NCI-H2107 treated with DMSO at 0.1 percent for 48 hours (cell line): Measurements from ENCODE around the gene OR6M1.

Experiments used
- DNase-seq: peaks from one replicate; lab custom pipeline; 2025; ENCODE audit not compliant: unreplicated experiment; lab: John Stamatoyannopoulos, UW

Gene OR6M1, protein sequence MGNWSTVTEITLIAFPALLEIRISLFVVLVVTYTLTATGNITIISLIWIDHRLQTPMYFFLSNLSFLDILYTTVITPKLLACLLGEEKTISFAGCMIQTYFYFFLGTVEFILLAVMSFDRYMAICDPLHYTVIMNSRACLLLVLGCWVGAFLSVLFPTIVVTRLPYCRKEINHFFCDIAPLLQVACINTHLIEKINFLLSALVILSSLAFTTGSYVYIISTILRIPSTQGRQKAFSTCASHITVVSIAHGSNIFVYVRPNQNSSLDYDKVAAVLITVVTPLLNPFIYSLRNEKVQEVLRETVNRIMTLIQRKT

DNA sequence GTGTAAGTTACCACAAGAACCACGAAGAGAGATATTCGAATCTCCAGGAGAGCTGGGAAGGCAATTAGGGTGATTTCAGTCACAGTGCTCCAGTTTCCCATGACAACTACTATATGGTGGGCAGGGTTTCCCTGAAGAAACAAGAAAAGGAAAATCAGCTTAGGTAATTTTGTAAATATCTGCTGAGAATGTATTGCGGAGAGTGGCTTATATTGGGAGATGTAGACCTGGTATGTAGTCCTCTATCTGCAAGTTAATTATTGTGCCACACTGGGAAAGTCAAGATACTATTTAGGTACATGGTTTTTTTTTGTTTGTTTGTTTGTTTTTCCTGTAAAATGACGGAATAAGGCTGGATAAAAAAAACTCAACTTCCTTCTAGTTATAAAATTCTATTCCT lies at the start of gene OR6M1:
TSS of gene OR6M1 (minus strand) at position 101 of the 400 bp plus-strand sequence. CDS start at position 101, 0 bp downstream.
- no peak for DNase-seq

- DNase-seq, result no peak
Observed at GRCh38 chr11:123853038-123853437, 46.9 kb upstream of the OR6M1 start.

- no peak for DNase-seq
Observed at GRCh38 chr11:123852321-123852720, 46.2 kb upstream of the OR6M1 start.

DNA sequence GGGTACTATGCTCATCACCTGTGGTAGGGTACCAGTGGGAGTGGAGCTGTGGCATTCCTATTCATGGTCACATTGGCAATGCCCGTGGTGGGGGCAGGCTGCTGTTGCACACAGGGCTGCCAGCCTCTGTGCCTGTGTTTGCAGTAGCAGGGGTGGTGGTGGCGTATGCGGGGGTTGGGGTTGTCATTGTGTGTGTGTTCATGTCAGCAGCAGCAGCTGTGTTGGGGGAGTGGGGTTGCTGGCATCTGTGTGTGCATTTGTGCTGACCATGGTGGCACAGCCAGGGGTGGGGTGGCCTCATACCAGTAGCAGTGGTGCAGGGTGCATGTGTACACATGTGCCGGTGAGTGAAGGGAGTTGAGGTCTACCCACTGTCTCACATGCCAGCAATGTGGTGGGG lies 45.0 kb upstream of the OR6M1 start:
- DNase-seq, result no peak

DNA sequence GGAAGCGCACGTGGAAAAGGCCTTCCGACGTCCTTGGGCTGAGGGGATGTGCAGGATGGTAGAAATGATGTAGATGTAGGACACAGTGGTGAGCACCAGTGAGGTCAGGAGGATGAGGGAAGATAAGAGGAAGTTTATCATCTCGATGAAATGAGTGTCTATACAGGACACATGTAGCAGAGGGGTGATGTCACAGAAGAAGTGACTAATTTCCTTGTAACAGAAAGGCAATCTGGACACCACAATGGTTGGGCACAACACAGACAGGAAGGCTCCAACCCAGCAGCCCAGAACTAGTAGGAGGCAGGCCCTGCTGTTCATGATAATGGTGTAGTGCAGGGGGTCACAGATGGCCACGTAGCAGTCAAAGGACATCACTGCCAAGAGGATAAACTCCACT lies 35.0 kb upstream of the OR6M1 start:
- DNase-seq, result no peak

GRCh38 chr11:123839131-123839530 lies 33.0 kb upstream of the OR6M1 start:
- no peak for DNase-seq

GRCh38 chr11:123838659-123839058 lies 32.5 kb upstream of the OR6M1 start:
- DNase-seq, result no peak

DNA sequence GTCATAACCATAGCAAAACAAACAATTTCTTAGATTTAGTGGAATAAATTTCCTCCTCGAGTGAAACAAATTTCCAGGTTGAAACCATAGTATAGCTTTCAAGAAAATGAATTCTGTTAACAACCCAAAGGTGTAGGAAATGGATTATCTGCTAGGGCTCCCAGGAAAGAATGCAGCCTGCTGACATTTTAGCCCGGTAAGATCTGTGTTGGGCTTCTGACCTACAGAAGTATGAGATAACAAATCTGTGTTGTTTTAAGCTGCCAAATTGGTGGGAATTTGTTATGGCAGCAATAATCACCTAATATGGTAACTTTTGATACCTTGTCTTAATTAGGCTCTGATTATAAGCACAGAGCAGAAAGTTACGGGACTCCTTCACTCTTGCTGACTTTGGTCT lies 32.0 kb upstream of the OR6M1 start:
- no peak for DNase-seq

DNA sequence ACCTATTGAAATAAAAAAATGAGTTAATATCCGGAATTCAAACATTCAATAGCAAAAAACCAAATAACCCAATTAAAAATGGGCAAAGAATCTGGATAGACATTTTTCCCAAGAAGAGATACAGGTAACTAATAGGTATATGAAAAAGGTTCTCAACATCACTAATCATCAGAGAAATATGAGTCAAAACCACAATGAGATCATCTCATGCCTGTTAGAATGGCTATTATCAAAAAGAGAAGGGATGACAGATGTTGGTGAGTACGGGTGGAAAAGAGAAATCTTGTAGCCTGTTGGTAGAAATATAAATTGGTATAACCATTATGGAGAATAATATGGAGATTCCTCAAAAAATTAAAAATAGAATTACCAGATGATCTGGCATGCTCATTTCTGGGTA lies 26.9 kb upstream of the OR6M1 start:
- no peak for DNase-seq

DNA sequence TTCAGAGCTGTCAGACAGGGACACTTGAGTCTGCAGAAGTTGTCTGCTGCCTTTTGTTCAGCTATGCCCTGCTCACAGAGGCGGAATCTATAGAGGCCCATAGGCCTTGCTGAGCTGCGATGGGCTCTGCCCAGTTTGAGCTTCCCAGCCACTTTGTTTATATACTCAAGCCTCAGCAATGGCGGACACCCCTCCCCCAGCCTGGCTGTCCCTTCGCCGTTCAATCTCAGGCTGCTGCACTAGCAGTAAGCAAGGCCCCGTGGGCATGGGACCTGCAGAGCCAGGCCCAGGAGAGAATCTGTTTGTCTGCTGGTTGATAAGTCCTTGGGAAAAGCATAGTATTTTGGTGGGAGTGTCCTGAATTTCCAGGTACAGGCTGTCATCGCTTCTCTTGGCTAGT lies 23.6 kb upstream of the OR6M1 start:
- no peak for DNase-seq

- DNase-seq, result no peak
Observed at GRCh38 chr11:123822599-123822998, 16.4 kb upstream of the OR6M1 start.

DNA sequence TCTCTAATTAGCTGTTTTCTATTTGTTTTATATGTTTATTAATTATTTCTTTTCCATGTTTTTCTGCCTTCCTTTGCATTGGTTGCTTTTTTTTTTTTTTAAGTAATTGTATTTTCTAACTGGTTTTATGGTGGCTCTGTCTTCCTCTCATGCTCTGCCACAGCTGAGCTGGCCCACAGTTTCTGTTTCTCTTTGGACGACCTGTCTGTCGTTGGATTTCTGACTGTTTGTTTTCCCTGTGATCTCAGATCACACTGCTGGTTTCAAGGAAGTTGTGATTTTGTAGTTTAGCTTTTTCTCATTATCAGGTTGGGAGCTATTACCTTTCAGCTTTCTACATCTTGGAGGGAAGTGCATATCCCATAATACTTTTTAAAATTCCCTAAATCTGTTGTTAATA lies 15.9 kb upstream of the OR6M1 start:
- no peak for DNase-seq

DNA sequence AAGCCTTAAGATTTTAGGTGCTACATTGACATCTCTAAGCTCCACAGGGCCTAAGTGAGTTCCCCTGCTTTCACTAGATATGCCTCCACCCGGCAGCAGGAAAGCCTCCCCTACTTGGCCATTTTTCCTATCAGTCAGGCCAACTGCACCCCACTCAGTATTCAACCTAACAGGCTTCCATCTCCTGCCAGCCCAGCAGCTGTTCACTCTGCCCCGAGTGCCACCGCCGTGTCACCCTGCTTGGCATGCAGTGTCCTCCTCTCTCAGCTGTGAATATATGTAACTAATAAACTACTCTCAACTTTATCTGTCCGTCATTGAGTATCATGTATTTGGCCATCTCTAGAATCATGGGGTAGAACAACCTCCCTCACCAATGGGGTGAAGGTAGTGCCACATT lies 9.0 kb upstream of the OR6M1 start:
- DNase-seq, result no peak

- no peak for DNase-seq
Observed at GRCh38 chr11:123801765-123802164, 4.4 kb downstream of the OR6M1 start.

GRCh38 chr11:123800036-123800435 lies 6.1 kb downstream of the OR6M1 start:
- DNase-seq, result no peak

DNA sequence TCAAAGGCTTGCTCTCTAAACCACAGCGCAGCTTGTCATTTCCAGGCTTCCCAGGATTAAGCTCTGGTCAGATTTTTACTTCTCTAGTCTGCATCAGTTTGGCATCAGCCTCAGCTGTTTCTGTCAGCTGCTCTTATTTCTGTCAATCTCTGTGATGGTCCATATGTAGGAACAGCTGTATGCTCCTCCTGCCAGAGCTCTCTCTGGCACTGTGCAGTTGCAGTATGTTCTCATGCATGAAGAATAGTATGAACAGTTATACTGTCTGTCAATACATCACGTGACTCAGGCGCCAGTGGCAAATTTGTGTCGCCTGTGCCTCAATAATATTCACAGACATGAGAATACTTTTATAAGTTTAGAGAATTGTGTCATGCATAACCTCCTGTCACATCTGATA lies 6.7 kb downstream of the OR6M1 start:
- no peak for DNase-seq

- no peak for DNase-seq
Observed at GRCh38 chr11:123798513-123799252, 7.5 kb downstream of the OR6M1 start.

- DNase-seq, result no peak
Observed at GRCh38 chr11:123798079-123798478, 8.1 kb downstream of the OR6M1 start.

GRCh38 chr11:123797541-123797940 lies 8.6 kb downstream of the OR6M1 start:
- no peak for DNase-seq

DNA sequence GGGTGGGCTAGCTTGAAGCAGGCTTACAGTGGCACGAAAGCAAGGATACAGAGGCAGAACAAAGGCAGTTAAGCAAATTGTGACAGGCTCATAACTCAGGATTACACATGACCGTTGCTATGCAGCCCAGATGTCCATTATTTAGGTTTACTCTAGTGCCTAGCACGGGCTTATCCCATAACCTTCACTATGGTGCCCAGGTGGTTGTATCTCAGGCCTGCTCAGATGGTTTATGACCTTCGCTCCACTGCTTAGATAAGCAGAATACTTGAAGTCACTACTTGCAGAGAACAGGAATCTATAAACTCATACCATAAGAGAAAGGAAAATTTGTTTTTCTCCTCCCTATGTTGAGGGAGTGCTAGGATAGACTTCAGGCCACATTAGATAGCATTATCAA lies 9.0 kb downstream of the OR6M1 start:
- DNase-seq, result no peak

GRCh38 chr11:123796226-123796625 lies 9.9 kb downstream of the OR6M1 start:
- DNase-seq, result no peak

GRCh38 chr11:123783536-123783935 lies 22.6 kb downstream of the OR6M1 start:
- no peak for DNase-seq

DNA sequence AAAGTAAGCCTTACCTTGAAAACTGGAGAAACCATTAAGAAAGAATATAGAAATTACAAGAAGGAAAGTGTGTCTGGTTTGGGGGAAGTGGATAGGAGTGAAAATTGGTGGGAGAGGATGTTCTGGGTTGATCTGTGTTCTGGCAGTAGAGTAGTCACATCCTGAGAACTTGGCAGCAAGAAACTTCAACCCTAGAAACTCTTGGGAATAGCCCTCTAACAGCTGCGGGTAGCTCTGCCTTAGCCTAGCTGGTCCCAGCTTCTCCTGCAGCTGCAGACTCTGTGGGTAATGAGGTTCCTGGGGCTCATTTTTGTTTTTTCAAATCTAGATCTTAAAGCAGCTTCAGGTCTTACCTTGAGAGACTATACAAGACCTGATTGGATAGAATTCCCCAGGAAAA lies 27.6 kb downstream of the OR6M1 start:
- DNase-seq, result no peak
